PC-9 (cell line): Measurements from ENCODE around the gene EIF4G3. TPM values are rescaled to one million over a fixed set of nuclear protein-coding genes. Genes with fewer than 3 reads are reported as not detected.

Experiments used
- BruUV-seq: library from RNA; stranded (reverse); fragments of 400-500 nt; replicated peaks from 2 replicates; lab custom pipeline; 2021; lab: Mats Ljungman, UMichigan
- CTCF ChIA-PET: fragments of 300-600 bp; sonication (Branson Sonifier 250); formaldehyde crosslinking; loops from one replicate; lab custom pipeline; 2022; ENCODE audit warnings: antibody characterized with exemption; lab: Charles Lee
- POLR2A ChIA-PET: fragments of 300-600 bp; sonication (Branson Sonifier 250); formaldehyde crosslinking; loops from one replicate; lab custom pipeline; 2022; ENCODE audit warnings: antibody characterized with exemption; ENCODE audit not compliant: unreplicated experiment; lab: Charles Lee
- DNase-seq, 2 experiments: peaks; one replicate each; pipeline versions ENCODE4 v3.0.0 to v3.0.0-alpha.2; 2015 to 2022; ENCODE audit warnings: mixed read lengths in 1 of 2
- H2AFZ ChIP-seq: fragments of 200-600 bp; sonication (generic); 2 replicates; pipeline ENCODE4 v1.8.1; 2017; ENCODE audit warnings: antibody characterized with exemption
- H3F3A ChIP-seq: fragments of 200-600 bp; sonication (generic); 2 replicates; pipeline ENCODE4 v1.8.1; 2017; ENCODE audit warnings: antibody characterized with exemption, mild to moderate bottlenecking, low read depth; ENCODE audit not compliant: insufficient read depth
- H3K27ac ChIP-seq: fragments of 200-600 bp; sonication (generic); 2 replicates; pipeline ENCODE4 v1.6.1; 2016; ENCODE audit warnings: mixed run types
- H3K27me3 ChIP-seq: fragments of 200-600 bp; sonication (generic); 2 replicates; pipeline ENCODE4 v1.6.1; 2016; ENCODE audit warnings: low read depth, mixed run types; ENCODE audit not compliant: insufficient read depth
- H3K36me3 ChIP-seq: fragments of 200-600 bp; sonication (generic); 2 replicates; pipeline ENCODE4 v1.6.1; 2016; ENCODE audit warnings: low read depth, mixed run types
- H3K4me1 ChIP-seq: fragments of 200-600 bp; sonication (generic); replicated peaks from 2 replicates; pipeline ENCODE4 v1.6.1; 2016; ENCODE audit warnings: mixed run types; ENCODE audit not compliant: insufficient read depth
- H3K4me2 ChIP-seq: fragments of 200-600 bp; sonication (generic); 2 replicates; pipeline ENCODE4 v1.6.1; 2017; ENCODE audit warnings: mixed run types
- H3K4me3 ChIP-seq: fragments of 200-600 bp; sonication (generic); 2 replicates; pipeline ENCODE4 v1.6.1; 2016; ENCODE audit warnings: mixed run types
- H3K79me2 ChIP-seq: fragments of 200-600 bp; sonication (generic); 2 replicates; pipeline ENCODE4 v1.6.1; 2017; ENCODE audit warnings: low read depth, mixed run types
- H3K9me2 ChIP-seq: fragments of 200-600 bp; sonication (generic); 2 replicates; pipeline ENCODE4 v1.8.1; 2017; ENCODE audit warnings: mild to moderate bottlenecking; ENCODE audit not compliant: insufficient read depth
- H3K9me3 ChIP-seq: fragments of 200-600 bp; sonication (generic); 2 replicates; pipeline ENCODE4 v1.8.1; 2016; ENCODE audit warnings: low read depth; ENCODE audit not compliant: insufficient read depth
- H4K20me1 ChIP-seq: fragments of 200-600 bp; sonication (generic); 2 replicates; pipeline ENCODE4 v1.8.1; 2017; ENCODE audit not compliant: insufficient read depth
- EZH2 ChIP-seq: fragments of 200-600 bp; sonication (generic); IDR thresholded peaks from 2 replicates; pipeline ENCODE4 v1.8.0; 2017; ENCODE audit warnings: antibody characterized with exemption, low read depth
- intact Hi-C: fragments of 100-400 bp; cut with micrococcal nuclease; formaldehyde crosslinking; loops from one replicate; pipeline ENCODE4 v1.10.0; 2022; ENCODE audit not compliant: unreplicated experiment
- total RNA-seq: library from RNA; stranded (reverse); gene quantifications from 2 replicates; pipeline ENCODE4 v1.2.3, GENCODE V29; 2021
- TF ChIP-seq, protein P1 (sequence below): fragments of 200-600 bp; sonication (generic); conservative IDR thresholded peaks from 2 replicates; pipeline ENCODE4 v1.6.1; 2017; ENCODE audit warnings: mixed run types, antibody characterized with exemption, mild to moderate bottlenecking, moderate library complexity

EIF4G3 gene
- total RNA-seq, 1 experiment from 2014 or later: 63.2 TPM

GRCh38 chr1:21175670-21176581 is 771 bp downstream of the EIF4G3 start:
- H3K4me2 ChIP-seq: peak overlapping the region; percentile 77
- intact Hi-C loops: loop anchor here (10.0 kb wide), 1 partner anchor 391 kb away; the partner anchor contains the start of gene HP1BP3
- ChIA-PET POLR2A (no interaction called here), CTCF (no interaction called here)
- peaks cover 50% of the 10 kb centered on the region for H3K79me2 ChIP-seq
- BruUV-seq: no TSS peak
- H4K20me1 ChIP-seq: peaks cover 20% of the 10 kb centered on the region
- no peaks in the 10 kb centered on the region for H3K36me3 ChIP-seq
- DNase-seq: peak in 1 of 2 experiments; percentile 27
- H3K9me2 ChIP-seq: no peaks in the 10 kb centered on the region
- H3F3A ChIP-seq: peaks cover 12% of the 10 kb centered on the region; the same call in 1 of the 2 replicates
- H3K27me3 ChIP-seq: no peaks in the 10 kb centered on the region
- H3K4me3 ChIP-seq: peak overlapping the region; percentile 63
- TF ChIP-seq, protein P1, sequence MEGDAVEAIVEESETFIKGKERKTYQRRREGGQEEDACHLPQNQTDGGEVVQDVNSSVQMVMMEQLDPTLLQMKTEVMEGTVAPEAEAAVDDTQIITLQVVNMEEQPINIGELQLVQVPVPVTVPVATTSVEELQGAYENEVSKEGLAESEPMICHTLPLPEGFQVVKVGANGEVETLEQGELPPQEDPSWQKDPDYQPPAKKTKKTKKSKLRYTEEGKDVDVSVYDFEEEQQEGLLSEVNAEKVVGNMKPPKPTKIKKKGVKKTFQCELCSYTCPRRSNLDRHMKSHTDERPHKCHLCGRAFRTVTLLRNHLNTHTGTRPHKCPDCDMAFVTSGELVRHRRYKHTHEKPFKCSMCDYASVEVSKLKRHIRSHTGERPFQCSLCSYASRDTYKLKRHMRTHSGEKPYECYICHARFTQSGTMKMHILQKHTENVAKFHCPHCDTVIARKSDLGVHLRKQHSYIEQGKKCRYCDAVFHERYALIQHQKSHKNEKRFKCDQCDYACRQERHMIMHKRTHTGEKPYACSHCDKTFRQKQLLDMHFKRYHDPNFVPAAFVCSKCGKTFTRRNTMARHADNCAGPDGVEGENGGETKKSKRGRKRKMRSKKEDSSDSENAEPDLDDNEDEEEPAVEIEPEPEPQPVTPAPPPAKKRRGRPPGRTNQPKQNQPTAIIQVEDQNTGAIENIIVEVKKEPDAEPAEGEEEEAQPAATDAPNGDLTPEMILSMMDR: no peak
- TF ChIP-seq EZH2: no peak
- H3K9me3 ChIP-seq: no peaks in the 10 kb centered on the region
- no peak overlapping the region for H2AFZ ChIP-seq
- H3K27ac ChIP-seq: peak overlapping the region; percentile 84
- peaks cover 6% of the 10 kb centered on the region; the same call in 1 of the 2 replicates for H3K4me1 ChIP-seq

- ChIA-PET POLR2A (no interaction called here), CTCF (no interaction called here)
- peak overlapping the region; percentile 77 for H3K4me2 ChIP-seq
- H3K27ac ChIP-seq: peak overlapping the region; percentile 84
- no peaks in the 10 kb centered on the region for H3K9me3 ChIP-seq
- DNase-seq: peak in 1 of 2 experiments; percentile 48
- H3K4me3 ChIP-seq: peak overlapping the region; percentile 63
- BruUV-seq: TSS peak; percentile 60
- H3F3A ChIP-seq: peaks cover 12% of the 10 kb centered on the region; the same call in 1 of the 2 replicates
- H4K20me1 ChIP-seq: peaks cover 21% of the 10 kb centered on the region
- no peak overlapping the region for H2AFZ ChIP-seq
- H3K27me3 ChIP-seq: no peaks in the 10 kb centered on the region
- peaks cover 56% of the 10 kb centered on the region for H3K79me2 ChIP-seq
- no peaks in the 10 kb centered on the region for H3K9me2 ChIP-seq
- intact Hi-C loops: loop anchor here (10.0 kb wide), 1 partner anchor 390 kb away; the partner anchor contains the start of gene HP1BP3
- peaks cover 6% of the 10 kb centered on the region; the same call in 1 of the 2 replicates for H3K4me1 ChIP-seq
- TF ChIP-seq, protein P1: no peak
- TF ChIP-seq EZH2: no peak
- H3K36me3 ChIP-seq: no peaks in the 10 kb centered on the region
These were observed 1.4 kb downstream of the EIF4G3 start for GRCh38 chr1:21175324-21175669.

DNA sequence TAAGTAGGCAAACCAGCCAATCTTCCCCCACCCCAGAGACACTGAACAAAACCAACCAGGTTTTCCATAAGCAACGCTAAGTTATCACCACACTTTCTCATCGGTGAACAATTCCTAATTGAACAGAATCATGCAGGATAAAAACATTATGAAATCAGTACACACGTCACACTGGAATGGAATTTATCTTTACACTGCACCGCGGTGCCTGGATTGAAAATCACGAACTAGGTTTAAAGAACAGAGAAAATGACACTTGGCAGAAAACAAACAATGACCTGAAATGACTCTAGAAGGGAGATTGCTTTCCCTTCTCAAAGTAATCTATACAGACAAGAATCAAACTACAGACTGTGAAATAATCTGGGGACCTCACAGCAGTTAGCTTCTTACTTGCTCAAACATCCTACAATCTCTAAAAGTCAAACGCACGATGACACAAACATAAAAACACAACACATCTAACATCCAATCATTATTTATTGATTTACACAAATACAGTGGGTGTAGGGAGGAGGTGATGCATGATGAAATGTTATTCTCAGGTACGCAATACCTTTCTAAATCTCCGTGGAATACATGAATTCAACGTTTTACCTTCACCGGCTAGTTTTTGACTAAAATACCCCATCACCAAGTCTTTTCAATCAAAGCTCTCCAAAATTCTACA is 1.9 kb downstream of the EIF4G3 start:
- Histone ChIP-seq H3K4me2 (peak overlapping the region; percentile 77), H3K9me3 (no peaks in the 10 kb centered on the region), H2AFZ (peak overlapping the region; percentile 66; the same call in 1 of the 2 replicates), H3K79me2 (peaks cover 58% of the 10 kb centered on the region), H3K4me1 (peaks cover 6% of the 10 kb centered on the region; the same call in 1 of the 2 replicates), H3K27ac (peak overlapping the region; percentile 84), H3K9me2 (no peaks in the 10 kb centered on the region), H3K4me3 (peak overlapping the region; percentile 63), H4K20me1 (peaks cover 21% of the 10 kb centered on the region), H3K36me3 (no peaks in the 10 kb centered on the region), H3F3A (peaks cover 12% of the 10 kb centered on the region; the same call in 1 of the 2 replicates), H3K27me3 (no peaks in the 10 kb centered on the region)
- TF ChIP-seq, protein P1: no peak
- TF ChIP-seq EZH2: no peak
- no TSS peak for BruUV-seq
- ChIA-PET POLR2A (interaction anchor here (0.7 kb wide), 1 partner anchor 56 kb away, joined by 3 read pairs; no protein-coding TSS in a partner anchor), CTCF (no interaction called here)
- intact Hi-C loops: loop anchor here (10.0 kb wide), 1 partner anchor 390 kb away; the partner anchor contains the start of gene HP1BP3
- DNase-seq: peak in 1 of 2 experiments; percentile 64
